Measurements from ENCODE around the gene ITCH. TPM values are rescaled to one million over a fixed set of nuclear protein-coding genes. Genes with fewer than 3 reads are reported as not detected.

The ITCH gene
- total RNA-seq, 1 donor from 2014 or later, result 30.9 TPM

- intact Hi-C loops (cut with DNase I), result no loop called here
- no peak for DNase-seq (ENCODE audit: extremely low spot score in 2 of 2)
- TF ChIP-seq POLR2A (IDR thresholded peaks at IDR 0.05) (no peak), CTCF (IDR thresholded peaks at IDR 0.05) (no peak), POLR2AphosphoS5 (IDR thresholded peaks at IDR 0.05; ENCODE audit: insufficient read depth in 1 of 2, low read depth in 1 of 2) (no peak)
- H3K9me3 ChIP-seq, result no peaks in the 10 kb centered on the region
- peaks cover 10% of the 10 kb centered on the region for H3K4me1 ChIP-seq
- H3K27ac ChIP-seq, result no peak overlapping the region
- no peak overlapping the region for H3K4me3 ChIP-seq
- peaks cover 0 to 34% of the 10 kb centered on the region in 2 donors for H3K36me3 ChIP-seq
- H3K27me3 ChIP-seq, result no peaks in the 10 kb centered on the region
Measured at GRCh38 chr20:34540596-34541263, 177.7 kb downstream of the ITCH start.

- intact Hi-C loops (cut with DNase I), result no loop called here
- no peak for TF ChIP-seq POLR2A (IDR thresholded peaks at IDR 0.05)
- no peak for TF ChIP-seq CTCF (IDR thresholded peaks at IDR 0.05)
- TF ChIP-seq POLR2AphosphoS5 (IDR thresholded peaks at IDR 0.05; ENCODE audit: insufficient read depth in 1 of 2, low read depth in 1 of 2), result no peak
- H3K4me1 ChIP-seq, result peaks cover 10% of the 10 kb centered on the region
- H3K27me3 ChIP-seq, result no peaks in the 10 kb centered on the region
- H3K4me3 ChIP-seq, result no peak overlapping the region
- peaks cover 0 to 27% of the 10 kb centered on the region in 2 donors for H3K36me3 ChIP-seq
- no peak overlapping the region for H3K27ac ChIP-seq
- DNase-seq (ENCODE audit: extremely low spot score in 2 of 2), result no peak
- H3K9me3 ChIP-seq, result no peaks in the 10 kb centered on the region
Measured at GRCh38 chr20:34541264-34541901, 178.3 kb downstream of the ITCH start.

- peaks cover 0 to 24% of the 10 kb centered on the region in 2 donors for H3K36me3 ChIP-seq
Measured at GRCh38 chr20:34541917-34542316, 178.8 kb downstream of the ITCH start.

GRCh38 chr20:34542439-34542838 lies 179.4 kb downstream of the ITCH start:
- intact Hi-C loops (cut with DNase I), result no loop called here
- Histone ChIP-seq H3K27me3 (no peaks in the 10 kb centered on the region), H3K9me3 (no peaks in the 10 kb centered on the region), H3K36me3 (peaks cover 0 to 19% of the 10 kb centered on the region in 2 donors), H3K4me3 (no peak overlapping the region), H3K4me1 (peaks cover 10% of the 10 kb centered on the region), H3K27ac (no peak overlapping the region)
- TF ChIP-seq POLR2A (IDR thresholded peaks at IDR 0.05), result no peak
- TF ChIP-seq POLR2AphosphoS5 (IDR thresholded peaks at IDR 0.05; ENCODE audit: insufficient read depth in 1 of 2, low read depth in 1 of 2), result no peak
- TF ChIP-seq CTCF (IDR thresholded peaks at IDR 0.05), result no peak
- no peak for DNase-seq (ENCODE audit: extremely low spot score in 2 of 2)

More at GRCh38 chr20:34541917-34542316, 178.8 kb downstream of the ITCH start:
- no peak overlapping the region for H3K27ac ChIP-seq
- H3K4me1 ChIP-seq, result peaks cover 10% of the 10 kb centered on the region
- H3K9me3 ChIP-seq, result no peaks in the 10 kb centered on the region
- TF ChIP-seq POLR2AphosphoS5 (IDR thresholded peaks at IDR 0.05; ENCODE audit: insufficient read depth in 1 of 2, low read depth in 1 of 2) (no peak), CTCF (IDR thresholded peaks at IDR 0.05) (no peak), POLR2A (IDR thresholded peaks at IDR 0.05) (no peak)
- no peaks in the 10 kb centered on the region for H3K27me3 ChIP-seq
- intact Hi-C loops (cut with DNase I), result no loop called here
- no peak for DNase-seq (ENCODE audit: extremely low spot score in 2 of 2)
- H3K4me3 ChIP-seq, result no peak overlapping the region
